ENCODE data around the gene SLC44A1.

SLC44A1 gene

GRCh38 chr9:105441616-105442160, 197.2 kb downstream of the SLC44A1 start:
- DNase-seq, result no peak

- DNase-seq, result no peak
These were observed 198.7 kb downstream of the SLC44A1 start for GRCh38 chr9:105443121-105443520.

- no peak for DNase-seq
These were observed 199.7 kb downstream of the SLC44A1 start for GRCh38 chr9:105444130-105444529.

- DNase-seq, result no peak
These were observed 200.9 kb downstream of the SLC44A1 start for GRCh38 chr9:105445203-105445881.

- DNase-seq, result no peak
These were observed 202.9 kb downstream of the SLC44A1 start for GRCh38 chr9:105447386-105447813.

GRCh38 chr9:105447814-105448812, 203.7 kb downstream of the SLC44A1 start, which contains the start of gene FSD1L:
Gene FSD1L, plus strand, starts transcription at chr9:105448034. Its CDS starts 187 bp downstream, at chr9:105448221.
- peak; percentile 81 to 89 for DNase-seq

- DNase-seq, result no peak
These were observed 204.6 kb downstream of the SLC44A1 start for GRCh38 chr9:105449081-105449480.

- no peak for DNase-seq
These were observed 207.7 kb downstream of the SLC44A1 start for GRCh38 chr9:105452185-105452584.

- no peak for DNase-seq
These were observed 211.5 kb downstream of the SLC44A1 start for GRCh38 chr9:105455836-105456475.

GRCh38 chr9:105457560-105458294, 213.3 kb downstream of the SLC44A1 start:
- DNase-seq, result no peak

- no peak for DNase-seq
These were observed 214.0 kb downstream of the SLC44A1 start for GRCh38 chr9:105458404-105458803.

- no peak for DNase-seq
These were observed 214.9 kb downstream of the SLC44A1 start for GRCh38 chr9:105459336-105459735.

GRCh38 chr9:105466898-105467455, 222.5 kb downstream of the SLC44A1 start:
- DNase-seq, result no peak

GRCh38 chr9:105468875-105469274, 224.4 kb downstream of the SLC44A1 start:
- no peak for DNase-seq

- DNase-seq, result no peak
These were observed 228.8 kb downstream of the SLC44A1 start for GRCh38 chr9:105473221-105473620.

- no peak for DNase-seq
These were observed 230.9 kb downstream of the SLC44A1 start for GRCh38 chr9:105475302-105475701.

GRCh38 chr9:105479846-105480245, 235.4 kb downstream of the SLC44A1 start:
- DNase-seq, result no peak

GRCh38 chr9:105483618-105484017, 239.2 kb downstream of the SLC44A1 start:
- no peak for DNase-seq

GRCh38 chr9:105484226-105484625, 239.8 kb downstream of the SLC44A1 start:
- DNase-seq, result no peak

GRCh38 chr9:105485131-105485530, 240.7 kb downstream of the SLC44A1 start:
- DNase-seq, result no peak
